ENCODE data around the gene SLAMF1. TPM values are rescaled to one million over a fixed set of nuclear protein-coding genes. Genes with fewer than 3 reads are reported as not detected.

The SLAMF1 gene
- total RNA-seq, 1 donor from 2014 or later, result not detected

GRCh38 chr1:160622501-160623226 lies 24.2 kb downstream of the SLAMF1 start:
- DNase-seq, result no peak

DNA sequence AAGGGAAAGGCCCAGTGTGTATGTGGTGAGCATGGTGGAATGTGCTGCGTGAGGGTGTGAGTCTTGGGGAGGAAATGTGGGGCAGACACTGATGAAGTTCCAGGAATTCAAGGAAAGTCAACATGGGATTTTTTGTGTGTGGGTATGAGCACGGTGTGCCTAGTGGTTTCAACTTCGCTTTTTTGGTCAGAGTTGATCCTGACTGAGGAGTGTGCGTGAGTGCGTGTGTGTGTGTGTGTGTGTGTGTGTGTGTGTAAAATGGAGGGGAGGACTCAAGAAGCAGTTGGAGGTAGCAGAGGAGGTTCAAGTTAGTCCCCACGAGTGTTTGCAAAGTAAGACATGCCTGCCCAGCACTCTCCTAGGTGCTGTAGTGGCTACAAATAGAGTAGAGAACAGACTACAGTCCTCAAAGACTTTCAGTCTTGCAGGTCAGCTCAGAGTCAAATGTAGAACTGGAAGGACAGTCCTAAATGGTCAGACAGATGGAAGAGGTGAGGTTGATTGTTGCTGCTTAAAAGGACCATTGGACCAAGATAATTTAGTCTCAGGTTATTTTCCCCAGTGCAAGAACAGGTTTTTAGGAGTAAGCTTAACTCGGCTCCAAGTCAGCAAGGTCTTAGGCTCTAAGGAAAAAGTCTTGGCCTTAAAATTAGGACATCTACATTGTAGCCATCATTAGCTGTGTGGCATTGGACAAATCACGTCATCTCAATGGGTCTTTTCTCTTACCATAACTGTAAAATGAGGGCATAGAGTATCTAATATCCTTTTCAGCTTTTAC lies 25.0 kb downstream of the SLAMF1 start:
- DNase-seq, result no peak

- no peak for DNase-seq
These were observed 25.8 kb downstream of the SLAMF1 start for GRCh38 chr1:160620942-160621632.

- no peak for DNase-seq
These were observed 27.0 kb downstream of the SLAMF1 start for GRCh38 chr1:160619742-160620277.

- DNase-seq, result no peak
These were observed 28.0 kb downstream of the SLAMF1 start for GRCh38 chr1:160618763-160619274.

DNA sequence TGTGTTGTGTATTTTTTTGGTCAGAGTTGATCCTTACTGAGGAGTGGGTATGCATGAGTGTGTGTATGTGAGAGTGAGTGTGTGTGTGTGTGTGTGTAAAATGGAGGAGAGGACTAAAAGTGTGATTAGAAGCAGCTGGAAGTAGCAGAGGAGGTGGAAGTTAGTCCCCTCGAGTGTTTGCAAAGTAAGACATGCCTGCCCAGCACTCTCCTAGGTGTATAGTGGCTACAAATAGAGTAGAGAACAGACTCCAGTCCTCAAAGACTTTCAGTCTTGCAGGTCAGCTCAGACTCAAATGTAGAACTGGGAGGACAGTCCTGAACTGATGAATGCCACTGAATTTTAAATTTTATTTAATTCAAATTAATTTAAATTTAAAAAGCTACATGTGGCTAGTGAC lies 28.5 kb downstream of the SLAMF1 start:
- DNase-seq, result no peak

- no peak for DNase-seq
These were observed 31.2 kb downstream of the SLAMF1 start for GRCh38 chr1:160615660-160616059.

- no peak for DNase-seq
These were observed 32.4 kb downstream of the SLAMF1 start for GRCh38 chr1:160614410-160614809.

DNA sequence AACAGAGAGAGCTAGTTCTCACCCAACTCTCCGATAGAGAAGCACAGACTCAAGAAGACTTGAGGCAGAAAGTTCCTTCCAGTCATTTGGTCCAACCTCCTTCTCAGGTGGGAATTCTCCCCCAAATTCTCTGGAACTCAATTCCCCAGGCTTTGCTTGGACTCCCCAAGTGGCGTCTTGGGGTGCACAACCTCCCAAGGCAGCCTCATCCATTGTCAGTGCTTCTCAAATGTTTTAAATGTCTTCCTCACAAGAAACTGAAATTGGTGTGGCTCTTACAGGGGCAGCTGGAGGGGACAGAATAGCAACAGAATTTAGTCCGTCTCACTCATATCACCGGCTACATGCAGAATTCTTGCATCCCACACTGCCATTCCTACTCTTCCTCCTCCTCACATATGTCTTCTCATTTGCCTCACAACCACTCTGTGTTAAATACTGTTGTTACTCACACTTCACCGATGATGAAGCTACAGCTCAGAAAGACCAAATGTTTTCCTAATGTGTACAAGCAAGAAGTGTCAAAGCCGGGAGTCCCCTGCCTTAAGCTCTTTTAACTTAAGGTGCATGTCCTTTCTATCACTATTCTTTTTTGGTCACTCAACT lies 34.1 kb downstream of the SLAMF1 start:
- DNase-seq, result no peak

- DNase-seq, result no peak
These were observed 36.1 kb downstream of the SLAMF1 start for GRCh38 chr1:160610569-160611242.

- no peak for DNase-seq
These were observed 37.9 kb downstream of the SLAMF1 start for GRCh38 chr1:160608941-160609340.

DNA sequence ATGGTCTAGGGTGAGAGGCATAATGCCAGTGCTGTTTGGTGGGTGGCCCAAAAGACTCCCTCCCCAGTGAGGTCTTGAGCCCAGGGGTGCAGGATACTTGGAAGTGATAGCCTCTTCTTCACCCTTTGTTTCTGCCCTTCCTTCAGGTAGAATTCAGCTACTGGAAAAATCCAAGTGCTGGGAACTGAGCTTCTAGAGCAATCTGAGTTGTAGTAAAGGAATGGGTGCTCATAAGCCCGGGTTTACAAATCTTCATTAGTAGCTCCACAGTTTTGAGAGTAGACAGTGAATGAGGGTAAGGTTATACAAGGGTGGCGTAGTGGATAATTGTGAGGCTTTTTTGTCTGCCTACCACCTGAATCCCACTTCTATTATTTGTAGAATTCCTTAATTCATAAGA lies 38.3 kb downstream of the SLAMF1 start:
- no peak for DNase-seq

DNA sequence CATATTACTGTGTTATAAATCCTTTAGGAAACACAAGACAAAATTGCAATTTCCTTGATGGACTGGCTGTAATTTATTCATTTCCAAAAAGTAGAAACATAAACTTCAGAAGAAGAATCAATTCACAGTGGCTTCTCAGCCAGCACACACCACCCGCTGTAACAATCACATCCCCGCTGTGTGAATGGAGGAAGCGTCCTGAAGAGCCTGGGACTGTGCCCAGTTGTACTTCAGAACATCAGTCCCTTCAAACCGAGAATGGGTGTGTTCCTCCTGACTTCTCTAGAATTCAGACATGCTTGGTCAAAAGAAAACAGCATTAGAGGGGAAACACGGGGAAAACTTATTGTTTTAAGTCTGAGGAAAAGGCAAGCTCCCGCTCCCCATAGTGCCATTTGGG lies 38.8 kb downstream of the SLAMF1 start:
- DNase-seq, result no peak

- no peak for DNase-seq
These were observed 39.2 kb downstream of the SLAMF1 start for GRCh38 chr1:160607672-160608032.

- peak; percentile 2 for DNase-seq
These were observed 39.7 kb downstream of the SLAMF1 start for GRCh38 chr1:160607011-160607671.

- DNase-seq, result no peak
These were observed 40.2 kb downstream of the SLAMF1 start for GRCh38 chr1:160606611-160607010.

- no peak for DNase-seq
These were observed 40.9 kb downstream of the SLAMF1 start for GRCh38 chr1:160605792-160606479.

DNA sequence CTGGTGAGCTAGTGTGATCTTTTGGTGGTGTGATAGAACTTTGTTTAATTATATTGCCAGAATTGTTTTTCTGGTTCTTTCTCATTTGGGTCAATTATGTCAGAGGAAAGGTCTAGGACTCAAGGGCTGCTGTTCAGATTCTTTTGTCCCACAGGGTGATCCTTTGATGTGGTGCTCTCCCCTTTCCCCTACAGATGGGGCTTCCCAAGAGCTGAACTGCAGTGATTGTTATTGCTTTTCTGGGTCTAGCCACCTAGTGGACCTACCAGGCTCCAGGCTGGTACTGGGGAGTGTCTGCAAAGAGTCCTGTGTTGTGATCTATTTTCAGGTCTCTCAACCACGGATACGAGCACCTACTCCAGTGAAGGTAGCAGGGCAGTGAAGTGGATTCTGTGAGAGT lies 41.6 kb downstream of the SLAMF1 start:
- DNase-seq, result no peak

- no peak for DNase-seq
These were observed 49.1 kb downstream of the SLAMF1 start for GRCh38 chr1:160597705-160598104.

DNA sequence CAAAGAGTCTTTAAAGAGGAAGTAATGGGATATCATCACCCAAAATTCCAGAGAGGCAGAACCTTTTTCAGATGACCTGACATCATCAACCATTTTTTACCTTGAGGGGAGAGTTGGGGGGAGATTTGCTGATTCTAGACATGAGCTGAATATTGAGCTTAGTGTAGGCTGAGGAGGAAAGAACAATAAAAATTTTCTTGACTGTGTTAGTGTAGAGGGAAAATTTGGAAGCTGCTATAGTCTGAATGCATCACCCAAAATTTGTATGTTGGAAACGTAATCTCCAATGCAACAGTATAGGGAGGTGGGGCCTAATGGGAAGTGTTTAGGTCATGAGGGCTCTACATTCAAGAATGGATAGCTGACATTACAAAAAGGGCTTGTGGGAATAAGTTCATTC lies 49.8 kb downstream of the SLAMF1 start:
- no peak for DNase-seq

- DNase-seq, result no peak
These were observed 56.4 kb downstream of the SLAMF1 start for GRCh38 chr1:160590488-160590887.
